Measurements from ENCODE around the gene CTNNA2.
"Not testable (repeated sequence)": the region's sequence is repeated elsewhere in the genome, so short reads cannot be mapped to it uniquely, and the experiment has no call there.

Gene CTNNA2

GRCh38 chr2:80053522-80054345 is 540.9 kb downstream of the CTNNA2 start:
- DNase-seq, result no peak

GRCh38 chr2:80054346-80054675 is 541.5 kb downstream of the CTNNA2 start:
- DNase-seq, result no peak

- no peak for DNase-seq
Observed at GRCh38 chr2:80057956-80058355, 545.1 kb downstream of the CTNNA2 start.

- DNase-seq, result no peak
Observed at GRCh38 chr2:80058562-80058961, 545.7 kb downstream of the CTNNA2 start.

GRCh38 chr2:80059447-80059846 is 546.6 kb downstream of the CTNNA2 start:
- no peak for DNase-seq

GRCh38 chr2:80061881-80062280 is 549.0 kb downstream of the CTNNA2 start:
- no peak for DNase-seq

GRCh38 chr2:80062298-80062697 is 549.4 kb downstream of the CTNNA2 start:
- no peak for DNase-seq

GRCh38 chr2:80068038-80068731 is 555.3 kb downstream of the CTNNA2 start:
- DNase-seq, result no peak

- DNase-seq, result no peak
Observed at GRCh38 chr2:80070587-80070986, 557.7 kb downstream of the CTNNA2 start.

- DNase-seq, result no peak
Observed at GRCh38 chr2:80071941-80072340, 559.1 kb downstream of the CTNNA2 start.

GRCh38 chr2:80073134-80073561 is 560.3 kb downstream of the CTNNA2 start:
- peak; percentile 37 for DNase-seq

GRCh38 chr2:80074321-80075070 is 561.6 kb downstream of the CTNNA2 start:
- DNase-seq, result no peak

GRCh38 chr2:80075719-80076118 is 562.9 kb downstream of the CTNNA2 start:
- no peak for DNase-seq

- no peak for DNase-seq
Observed at GRCh38 chr2:80078290-80079036, 565.6 kb downstream of the CTNNA2 start.

GRCh38 chr2:80080957-80081356 is 568.1 kb downstream of the CTNNA2 start:
- DNase-seq, result no peak

GRCh38 chr2:80086831-80087230 is 574.0 kb downstream of the CTNNA2 start:
- DNase-seq, result no peak

- no peak for DNase-seq
Observed at GRCh38 chr2:80091237-80091636, 578.4 kb downstream of the CTNNA2 start.

GRCh38 chr2:80092474-80092873 is 579.6 kb downstream of the CTNNA2 start:
- no peak for DNase-seq

GRCh38 chr2:80098503-80098902 is 585.7 kb downstream of the CTNNA2 start:
- not testable (repeated sequence) for DNase-seq

GRCh38 chr2:80102026-80102425 is 589.2 kb downstream of the CTNNA2 start:
- no peak for DNase-seq

- no peak for DNase-seq
Observed at GRCh38 chr2:80105015-80105640, 592.3 kb downstream of the CTNNA2 start.

GRCh38 chr2:80111185-80111584 is 598.3 kb downstream of the CTNNA2 start:
- no peak for DNase-seq

Measured in NCI-H146 (cell line).